ENCODE results near the gene SKA2. TPM values are rescaled to one million over a fixed set of nuclear protein-coding genes. Genes with fewer than 3 reads are reported as not detected.
A peak's percentile ranks its signal among the peaks of the same experiment; 100 is the strongest.

Gene SKA2
- total RNA-seq, 1 donor from 2014 or later, result 20.9 TPM

GRCh38 chr17:59161477-59161876 lies 6.5 kb upstream of the SKA2 start:
- DNase-seq, result no peak
- intact Hi-C loops (cut with DNase I), result no loop called here

GRCh38 chr17:59160157-59161025 lies 5.4 kb upstream of the SKA2 start:
- ATAC-seq (no peak), DNase-seq (no peak)
- Histone ChIP-seq H3K4me3 (no peak overlapping the region), H3K27me3 (ENCODE audit: low read depth) (no peaks in the 10 kb centered on the region), H3K9me3 (no peaks in the 10 kb centered on the region), H3K36me3 (no peaks in the 10 kb centered on the region), H3K4me1 (no peaks in the 10 kb centered on the region), H3K27ac (no peak overlapping the region)
- TF ChIP-seq, protein P1, sequence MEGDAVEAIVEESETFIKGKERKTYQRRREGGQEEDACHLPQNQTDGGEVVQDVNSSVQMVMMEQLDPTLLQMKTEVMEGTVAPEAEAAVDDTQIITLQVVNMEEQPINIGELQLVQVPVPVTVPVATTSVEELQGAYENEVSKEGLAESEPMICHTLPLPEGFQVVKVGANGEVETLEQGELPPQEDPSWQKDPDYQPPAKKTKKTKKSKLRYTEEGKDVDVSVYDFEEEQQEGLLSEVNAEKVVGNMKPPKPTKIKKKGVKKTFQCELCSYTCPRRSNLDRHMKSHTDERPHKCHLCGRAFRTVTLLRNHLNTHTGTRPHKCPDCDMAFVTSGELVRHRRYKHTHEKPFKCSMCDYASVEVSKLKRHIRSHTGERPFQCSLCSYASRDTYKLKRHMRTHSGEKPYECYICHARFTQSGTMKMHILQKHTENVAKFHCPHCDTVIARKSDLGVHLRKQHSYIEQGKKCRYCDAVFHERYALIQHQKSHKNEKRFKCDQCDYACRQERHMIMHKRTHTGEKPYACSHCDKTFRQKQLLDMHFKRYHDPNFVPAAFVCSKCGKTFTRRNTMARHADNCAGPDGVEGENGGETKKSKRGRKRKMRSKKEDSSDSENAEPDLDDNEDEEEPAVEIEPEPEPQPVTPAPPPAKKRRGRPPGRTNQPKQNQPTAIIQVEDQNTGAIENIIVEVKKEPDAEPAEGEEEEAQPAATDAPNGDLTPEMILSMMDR (IDR thresholded peaks at IDR 0.05), result no peak
- intact Hi-C loops (cut with DNase I), result no loop called here

More at GRCh38 chr17:59161477-59161876, 6.5 kb upstream of the SKA2 start:
- Histone ChIP-seq H3K27ac (no peak overlapping the region), H3K27me3 (ENCODE audit: low read depth) (no peaks in the 10 kb centered on the region), H3K4me3 (no peak overlapping the region), H3K4me1 (no peaks in the 10 kb centered on the region), H3K36me3 (no peaks in the 10 kb centered on the region), H3K9me3 (no peaks in the 10 kb centered on the region)
- ATAC-seq, result no peak
- TF ChIP-seq, protein P1 (IDR thresholded peaks at IDR 0.05), result no peak

DNA sequence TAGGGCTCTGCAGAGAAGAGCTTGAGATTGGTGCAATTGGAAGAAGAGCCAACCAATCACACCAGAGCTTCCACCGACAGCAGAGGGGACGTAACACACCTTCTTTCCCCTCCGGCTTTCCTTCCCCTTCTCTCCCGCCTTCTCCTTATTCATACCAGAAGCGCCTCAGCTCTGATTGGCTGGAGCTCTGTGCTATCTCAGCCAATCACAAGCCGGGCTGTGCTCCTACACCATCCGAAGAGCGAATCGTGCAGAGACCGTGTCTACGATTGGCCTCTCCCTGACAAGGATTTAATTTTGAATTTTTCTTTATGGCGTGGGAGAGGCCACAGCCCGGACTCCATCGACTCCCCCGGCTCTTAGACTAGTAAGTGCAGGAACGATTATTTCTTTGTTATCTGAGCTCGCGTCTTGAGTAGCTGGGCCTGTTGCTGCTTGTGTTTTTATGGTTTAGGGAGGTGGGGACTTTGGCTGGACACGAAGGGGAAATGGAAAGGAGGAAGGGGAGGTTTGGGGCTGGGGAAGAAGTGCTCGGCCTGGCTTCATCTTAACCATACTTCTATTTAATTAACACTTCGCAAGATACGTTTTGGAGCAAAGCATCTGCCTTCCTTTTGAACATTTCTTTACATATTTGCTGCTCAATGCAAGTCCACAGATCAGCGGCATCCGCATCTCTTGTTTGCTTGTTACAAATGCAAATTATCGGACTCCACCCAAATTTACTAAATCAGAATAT lies 622 bp upstream of the SKA2 start, which contains the start of gene PRR11:
Gene PRR11 (plus strand): TSS at position 308 of the 739 bp plus-strand sequence. CDS start 14,007 bp downstream, outside the sequence.
- DNase-seq (peak; percentile 95), ATAC-seq (peak; percentile 96)
- Histone ChIP-seq H3K36me3 (no peaks in the 10 kb centered on the region), H3K27ac (peak within 1 kb of the TSS; percentile 82), H3K27me3 (ENCODE audit: low read depth) (no peaks in the 10 kb centered on the region), H3K4me3 (peak within 1 kb of the TSS; percentile 84), H3K4me1 (peaks cover 26% of the 10 kb centered on the region), H3K9me3 (no peaks in the 10 kb centered on the region)
- TF ChIP-seq, protein P1 (IDR thresholded peaks at IDR 0.05), result no peak
- intact Hi-C loops (cut with DNase I), result no loop called here

DNA sequence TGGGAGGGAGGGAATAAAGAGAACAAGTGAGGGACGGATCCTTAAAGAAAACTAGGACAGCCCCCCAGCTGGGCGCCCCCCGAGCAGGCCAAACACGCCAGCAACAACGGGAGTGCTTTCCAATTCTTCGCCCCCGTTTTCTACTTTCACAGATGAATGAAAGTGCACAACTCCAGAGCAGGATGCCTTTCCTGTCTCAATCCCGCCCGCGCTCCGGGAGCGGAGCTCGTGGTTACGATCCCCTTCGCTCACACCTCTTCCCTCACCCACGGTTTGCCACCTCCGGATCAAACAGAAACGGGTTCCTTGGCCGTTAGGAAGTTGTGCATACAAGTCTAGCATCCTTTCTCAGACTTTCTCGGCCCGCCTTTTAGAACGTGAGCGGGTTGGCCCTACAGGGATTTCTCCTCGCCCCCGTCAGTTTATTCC lies 680 bp downstream of the SKA2 start:
- peak; percentile 53 for DNase-seq
- H3K27me3 ChIP-seq (ENCODE audit: low read depth), result no peaks in the 10 kb centered on the region
- intact Hi-C loops (cut with DNase I), result no loop called here
- H3K9me3 ChIP-seq, result no peaks in the 10 kb centered on the region
- peak overlapping the region; percentile 82 for H3K27ac ChIP-seq
- no peaks in the 10 kb centered on the region for H3K36me3 ChIP-seq
- ATAC-seq, result peak in 1 of 2 donors; percentile 25
- TF ChIP-seq, protein P1 (IDR thresholded peaks at IDR 0.05), result no peak
- peak overlapping the region; percentile 84 for H3K4me3 ChIP-seq
- H3K4me1 ChIP-seq, result peaks cover 26% of the 10 kb centered on the region

- Histone ChIP-seq H3K27me3 (ENCODE audit: low read depth) (no peaks in the 10 kb centered on the region), H3K4me1 (peaks cover 26% of the 10 kb centered on the region), H3K9me3 (no peaks in the 10 kb centered on the region), H3K27ac (no peak overlapping the region), H3K4me3 (no peak overlapping the region), H3K36me3 (no peaks in the 10 kb centered on the region)
- TF ChIP-seq, protein P1 (IDR thresholded peaks at IDR 0.05), result no peak
- DNase-seq (no peak), ATAC-seq (no peak)
- intact Hi-C loops (cut with DNase I), result no loop called here
Measured at GRCh38 chr17:59152925-59153324, 2.1 kb downstream of the SKA2 start.
